Astrocyte of the spinal cord (primary cell): ENCODE measurements around the gene IL10RA.

Source experiments
- DNase-seq: peaks from one replicate; pipeline ENCODE4 v3.0.0; 2011; ENCODE audit warnings: low read depth, low spot score
- H3K4me3 ChIP-seq: 2 replicates; pipeline ENCODE4 v1.5.1; 2011; ENCODE audit warnings: low read depth, mild to moderate bottlenecking, low read length, moderate library complexity
- CTCF ChIP-seq: IDR thresholded peaks from 2 replicates; pipeline ENCODE4 v1.5.1; 2012; ENCODE audit warnings: low read depth, mild to moderate bottlenecking, low read length, inconsistent platforms
- in situ Hi-C: cut with HindIII; loops from 2 replicates; pipeline ENCODE4 v1.10.0; 2017; ENCODE audit warnings: low sequenced_read_pairs

IL10RA gene

GRCh38 chr11:117980280-117980679 lies 5.9 kb upstream of the IL10RA start:
- no peak for DNase-seq
- in situ Hi-C loops: no loop called here
- no peak for TF ChIP-seq CTCF
- H3K4me3 ChIP-seq: no peak overlapping the region

GRCh38 chr11:117980720-117981119 lies 5.5 kb upstream of the IL10RA start:
- in situ Hi-C loops: no loop called here
- no peak for DNase-seq
- no peak overlapping the region for H3K4me3 ChIP-seq
- TF ChIP-seq CTCF: no peak

GRCh38 chr11:117983163-117983475 lies 3.1 kb upstream of the IL10RA start:
- H3K4me3 ChIP-seq: no peak overlapping the region
- in situ Hi-C loops: no loop called here
- no peak for TF ChIP-seq CTCF
- no peak for DNase-seq

GRCh38 chr11:117984476-117984875 lies 1.7 kb upstream of the IL10RA start:
- in situ Hi-C loops: no loop called here
- DNase-seq: no peak
- H3K4me3 ChIP-seq: no peak overlapping the region
- no peak for TF ChIP-seq CTCF

- DNase-seq: no peak
- in situ Hi-C loops: no loop called here
- no peak for TF ChIP-seq CTCF
- H3K4me3 ChIP-seq: no peak overlapping the region
These were observed 884 bp downstream of the IL10RA start for GRCh38 chr11:117986981-117987574.

GRCh38 chr11:117989351-117990102 lies 3.3 kb downstream of the IL10RA start:
- no peak overlapping the region for H3K4me3 ChIP-seq
- no peak for DNase-seq
- no peak for TF ChIP-seq CTCF
- in situ Hi-C loops: no loop called here
